NCI-H2196 (cell line): ENCODE data around the gene GZMM.

Experiments
- DNase-seq: peaks from one replicate; lab custom pipeline; 2025; ENCODE audit not compliant: unreplicated experiment; lab: John Stamatoyannopoulos, UW

GZMM gene

GRCh38 chr19:594265-594870 lies 50.5 kb downstream of the GZMM start:
- no peak for DNase-seq

GRCh38 chr19:595326-596262 lies 51.7 kb downstream of the GZMM start:
- no peak for DNase-seq

GRCh38 chr19:596263-596655 lies 52.4 kb downstream of the GZMM start:
- no peak for DNase-seq

- no peak for DNase-seq
Observed at GRCh38 chr19:597406-598315, 53.8 kb downstream of the GZMM start.
